NCI-H446 (cell line): ENCODE results near the gene TSGA10.
A peak's percentile ranks its signal among the peaks of the same experiment; 100 is the strongest.
"Not testable (repeated sequence)": the region's sequence is repeated elsewhere in the genome, so short reads cannot be mapped to it uniquely, and the experiment has no call there.

Experiments used
- DNase-seq, 2 experiments: peaks; one replicate each; lab custom pipeline; 2025; lab: John Stamatoyannopoulos, UW

Gene TSGA10

DNA sequence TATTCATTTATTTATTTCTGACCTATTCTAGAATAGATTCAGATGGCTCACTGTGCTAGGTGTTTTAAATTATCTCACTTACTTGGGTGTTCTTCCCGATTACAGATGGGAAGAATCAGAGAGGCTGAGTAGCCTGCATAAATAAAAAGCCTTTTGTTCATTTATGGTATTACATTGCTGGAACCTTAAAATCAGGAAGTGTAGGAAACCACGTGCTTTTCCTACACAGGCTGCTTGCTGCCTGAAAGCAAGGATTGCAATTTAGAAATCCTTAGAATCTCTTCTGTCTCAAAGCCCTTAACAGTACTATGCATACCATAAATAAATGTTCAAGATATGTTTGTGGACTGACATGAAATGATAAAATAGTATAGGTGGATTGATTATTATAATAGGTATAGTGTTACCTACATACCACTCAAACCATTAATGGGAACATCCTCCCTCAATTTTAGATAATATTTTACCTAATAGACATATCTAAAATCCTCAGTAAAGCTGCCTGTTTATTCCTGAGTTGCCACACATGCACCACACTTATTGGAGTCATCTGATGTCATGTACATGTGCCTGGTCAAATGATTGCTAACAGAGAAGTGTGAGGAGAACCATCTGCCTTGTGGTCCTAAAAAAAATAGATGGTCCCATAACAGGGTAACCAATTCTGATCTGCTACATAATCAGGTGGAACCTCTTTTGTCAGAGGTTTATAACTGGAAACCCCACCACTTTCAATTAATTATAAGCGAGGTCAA lies 86.7 kb downstream of the TSGA10 start:
- DNase-seq: no peak

DNA sequence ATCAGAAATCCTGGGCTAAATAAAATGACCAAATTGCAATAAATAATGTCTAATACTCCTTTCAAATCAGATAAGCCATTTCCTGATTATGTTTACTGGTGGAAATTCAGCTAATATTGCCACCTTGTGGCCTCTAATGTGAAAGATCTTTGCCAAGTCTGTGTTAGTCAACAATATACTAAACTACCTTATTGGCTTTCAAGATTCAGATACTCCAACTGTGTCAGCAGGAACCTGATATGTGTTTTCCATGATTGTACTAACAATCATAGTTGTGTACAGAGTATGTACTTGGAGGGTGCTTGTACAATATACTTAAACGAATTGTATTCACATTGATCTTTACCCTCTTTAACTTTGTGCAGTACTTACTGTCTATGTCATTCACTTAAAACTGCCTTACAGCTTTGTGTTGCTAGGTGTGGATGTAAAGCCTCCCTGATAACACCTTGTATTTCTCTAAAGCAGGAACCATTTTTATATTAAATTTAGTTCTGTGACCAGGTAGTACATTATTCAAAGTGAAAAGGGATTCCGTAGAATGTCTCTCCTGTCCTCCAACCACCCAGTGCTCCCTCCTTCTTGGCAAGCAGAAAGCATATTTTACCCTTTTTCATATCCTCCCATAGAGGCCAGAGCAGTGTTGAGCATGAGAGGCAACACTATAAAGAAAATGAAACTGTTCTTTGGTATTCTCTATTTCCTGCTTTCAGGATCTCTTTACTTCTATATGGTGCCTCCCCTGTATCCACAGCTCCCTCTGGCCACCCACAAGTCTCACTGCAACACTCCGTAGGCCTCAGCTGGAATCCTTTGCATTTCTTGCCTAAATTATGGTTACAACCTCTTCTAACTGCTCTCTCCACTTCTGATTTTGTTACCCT lies 88.4 kb downstream of the TSGA10 start:
- peak in 1 of 2 experiments; percentile 60 for DNase-seq

DNA sequence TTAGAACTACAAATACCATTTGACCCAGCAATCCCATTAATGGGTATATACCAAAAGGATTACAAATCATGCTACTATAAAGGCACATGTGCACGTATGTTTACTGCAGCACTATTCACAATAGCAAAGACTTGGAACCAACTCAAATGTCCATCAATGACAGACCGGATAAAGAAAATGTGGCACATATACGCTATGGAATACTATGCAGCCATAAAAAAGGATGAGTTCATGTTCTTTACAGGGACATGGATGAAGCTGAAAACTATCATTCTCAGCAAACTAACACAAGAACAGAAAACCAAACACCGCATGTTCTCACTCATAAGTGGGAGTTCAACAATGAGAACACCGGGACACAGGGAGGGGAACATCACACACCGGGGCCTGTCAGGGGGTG lies 105.6 kb downstream of the TSGA10 start:
- not testable (repeated sequence) for DNase-seq

DNA sequence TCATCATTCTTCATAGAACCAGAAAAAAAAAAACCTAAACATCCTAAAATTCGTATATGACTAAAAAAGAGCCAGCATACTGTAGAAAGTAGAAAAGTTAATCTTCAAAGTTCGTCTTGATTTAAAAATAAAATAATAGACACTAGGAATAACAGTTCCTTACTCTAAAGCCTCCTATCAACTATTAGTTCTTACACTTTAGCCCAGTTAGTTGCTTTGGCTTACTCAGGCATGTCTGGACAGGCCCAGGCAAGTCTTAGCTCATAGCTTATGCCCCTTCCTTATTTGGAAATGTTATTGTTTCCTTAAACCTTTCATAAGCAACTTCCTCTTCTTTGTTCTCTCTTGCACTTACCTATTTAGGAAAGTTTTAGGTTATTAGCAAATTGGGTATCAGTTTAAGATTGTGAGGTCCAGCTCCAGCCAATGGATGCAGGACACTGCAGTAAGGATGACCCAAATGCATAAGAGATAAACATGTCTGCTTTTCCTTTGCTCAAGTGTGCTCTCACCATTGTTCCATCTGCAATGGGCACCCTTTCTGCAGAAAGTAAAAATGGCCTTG lies 113.9 kb downstream of the TSGA10 start:
- not testable (repeated sequence) for DNase-seq

DNA sequence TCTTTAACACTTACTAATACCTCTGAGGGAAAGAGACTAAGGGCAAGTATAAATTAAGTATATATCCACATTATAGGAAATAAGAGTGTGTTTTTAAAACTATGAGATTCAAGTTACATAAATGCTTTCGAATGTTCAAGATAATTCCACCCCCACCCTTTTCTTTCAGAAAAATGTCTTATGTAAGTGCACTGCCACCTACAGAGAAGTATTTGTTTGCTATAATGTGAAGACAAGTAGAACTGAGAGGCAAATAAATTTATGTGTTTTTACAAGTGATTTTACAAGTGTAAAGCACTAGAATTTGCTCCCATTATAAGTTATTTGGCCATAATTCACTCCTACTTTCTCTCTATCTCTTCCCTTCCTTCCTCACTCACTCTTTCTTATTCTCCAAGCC lies 118.8 kb downstream of the TSGA10 start:
- DNase-seq: no peak

DNA sequence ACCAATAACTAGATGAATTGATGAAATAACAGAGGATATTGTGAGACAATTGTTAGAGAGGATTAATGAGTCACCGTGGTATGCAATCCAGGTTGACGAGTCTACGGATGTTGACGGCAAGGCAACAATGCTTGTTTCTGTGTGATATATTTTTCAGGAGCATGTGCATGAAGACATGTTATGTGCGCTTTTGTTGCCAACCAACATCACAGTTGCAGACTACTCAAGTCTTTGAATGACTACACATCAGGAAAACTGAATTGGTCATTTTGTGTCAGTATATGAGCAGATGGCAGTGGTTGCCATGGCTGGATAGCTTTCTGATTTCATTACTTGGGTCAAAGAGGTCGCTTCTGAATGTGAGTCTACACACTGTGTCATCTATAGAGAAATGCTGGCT lies 122.0 kb downstream of the TSGA10 start:
- no peak for DNase-seq

DNA sequence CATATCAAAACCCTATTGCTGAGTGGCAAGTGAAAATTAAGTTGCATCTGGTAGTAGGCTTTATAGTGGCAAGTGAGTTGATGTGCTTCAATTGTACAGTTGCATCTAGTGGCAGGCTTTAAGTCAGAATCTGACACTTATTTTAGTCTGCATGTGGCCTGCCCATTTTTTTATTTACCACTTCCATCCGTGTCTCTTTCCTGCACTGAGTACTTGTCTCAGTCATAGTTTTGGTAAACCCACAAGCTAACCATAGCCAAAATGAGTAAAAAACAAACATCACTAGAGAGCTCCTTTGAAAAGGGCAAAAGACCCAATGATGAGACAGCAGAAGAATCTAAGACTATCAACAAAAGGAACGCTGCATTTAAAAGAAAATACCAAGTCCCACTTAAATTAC lies 122.7 kb downstream of the TSGA10 start:
- no peak for DNase-seq

DNA sequence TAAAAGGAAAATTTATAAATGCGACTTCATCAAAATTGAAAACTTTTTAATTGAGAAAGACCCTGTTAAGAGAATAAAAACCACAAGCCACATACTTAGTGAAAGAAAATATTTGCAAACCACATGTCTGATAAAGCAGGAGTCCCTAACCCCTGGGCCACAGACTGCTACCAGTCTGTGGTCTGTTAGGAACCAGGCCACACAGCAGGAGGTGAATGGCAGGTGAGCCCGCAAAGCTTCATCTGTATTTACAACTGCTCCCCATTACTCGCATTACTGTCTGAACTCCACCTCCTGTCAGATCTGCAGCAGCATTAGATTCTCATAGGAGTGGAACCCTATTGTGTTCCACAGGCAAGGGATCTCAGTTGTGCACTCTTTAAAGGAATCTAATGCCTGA lies 123.3 kb downstream of the TSGA10 start:
- no peak for DNase-seq

DNA sequence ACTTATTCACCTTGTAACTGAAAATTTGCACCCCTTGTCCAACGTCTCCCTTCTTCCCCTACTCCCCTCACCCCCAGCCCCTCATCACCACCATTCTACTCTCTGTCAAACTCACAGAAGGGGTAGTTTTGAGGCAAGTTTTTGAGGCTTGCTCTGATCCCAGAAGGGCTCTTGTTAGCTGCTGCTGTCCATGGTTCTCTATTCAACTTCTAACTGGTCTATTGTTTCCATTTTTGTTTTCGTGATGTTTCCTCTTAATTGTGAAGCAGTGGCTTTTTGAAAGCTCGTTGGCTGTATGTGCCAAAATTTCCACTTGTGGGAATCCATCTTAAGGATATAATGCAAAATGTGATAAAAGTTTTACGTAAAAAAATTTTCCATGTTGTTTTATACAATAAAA lies 126.2 kb downstream of the TSGA10 start:
- no peak for DNase-seq

DNA sequence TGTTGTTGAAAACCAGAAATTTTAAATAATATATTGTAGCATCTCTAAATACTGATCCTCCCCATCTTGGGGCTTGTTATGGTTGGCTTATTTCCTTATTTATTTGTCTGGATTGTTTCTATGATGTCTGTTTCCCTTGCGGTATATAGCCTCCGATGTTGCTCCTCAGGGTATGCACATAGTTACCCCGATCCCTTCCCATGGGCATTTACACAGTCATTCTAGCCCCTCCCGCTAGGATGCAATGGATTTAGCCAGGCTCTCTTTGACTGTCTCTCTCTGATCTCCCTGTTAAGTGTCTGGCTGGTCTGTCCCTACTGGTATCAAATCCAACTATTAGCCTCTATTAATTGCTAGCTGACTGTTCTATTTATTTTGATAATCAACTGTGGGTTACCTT lies 126.9 kb downstream of the TSGA10 start:
- DNase-seq: no peak

DNA sequence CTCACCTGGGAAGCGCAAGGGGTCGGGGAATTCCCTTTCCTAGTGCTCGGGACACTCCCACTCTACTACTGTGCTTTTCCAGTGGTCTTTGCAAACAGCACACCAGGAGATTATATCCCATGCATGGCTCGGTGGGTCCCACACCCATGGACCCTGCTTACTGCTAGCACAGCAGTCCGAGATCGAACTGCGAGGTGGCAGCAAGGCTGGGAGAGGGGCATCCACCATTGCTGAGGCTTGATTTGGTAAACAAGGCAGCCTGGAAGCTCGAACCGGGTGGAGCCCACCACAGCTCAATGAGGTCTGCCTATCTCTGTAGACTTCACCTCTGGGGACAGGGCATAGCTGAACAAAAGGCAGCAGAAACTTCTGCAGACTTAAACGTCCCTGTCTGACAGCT lies 154.0 kb downstream of the TSGA10 start:
- DNase-seq: no peak

DNA sequence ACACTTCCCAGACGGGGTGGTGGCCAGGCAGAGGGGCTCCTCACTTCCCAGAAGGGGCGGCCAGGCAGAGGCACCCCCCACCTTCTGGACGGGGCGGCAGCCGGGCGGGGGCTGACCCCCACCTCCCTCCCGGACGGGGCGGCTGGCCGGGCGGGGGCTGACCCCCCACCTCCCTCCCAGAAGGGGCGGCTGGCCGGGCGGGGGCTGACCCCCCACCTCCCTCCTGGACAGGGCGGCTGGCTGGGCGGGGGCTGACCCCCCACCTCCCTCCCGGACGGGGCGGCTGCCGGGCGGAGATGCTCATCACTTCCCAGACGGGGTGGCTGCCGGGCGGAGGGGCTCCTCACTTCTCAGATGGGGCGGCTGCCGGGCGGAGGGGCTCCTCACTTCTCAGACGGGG lies 166.0 kb downstream of the TSGA10 start:
- DNase-seq: not testable (repeated sequence)

DNA sequence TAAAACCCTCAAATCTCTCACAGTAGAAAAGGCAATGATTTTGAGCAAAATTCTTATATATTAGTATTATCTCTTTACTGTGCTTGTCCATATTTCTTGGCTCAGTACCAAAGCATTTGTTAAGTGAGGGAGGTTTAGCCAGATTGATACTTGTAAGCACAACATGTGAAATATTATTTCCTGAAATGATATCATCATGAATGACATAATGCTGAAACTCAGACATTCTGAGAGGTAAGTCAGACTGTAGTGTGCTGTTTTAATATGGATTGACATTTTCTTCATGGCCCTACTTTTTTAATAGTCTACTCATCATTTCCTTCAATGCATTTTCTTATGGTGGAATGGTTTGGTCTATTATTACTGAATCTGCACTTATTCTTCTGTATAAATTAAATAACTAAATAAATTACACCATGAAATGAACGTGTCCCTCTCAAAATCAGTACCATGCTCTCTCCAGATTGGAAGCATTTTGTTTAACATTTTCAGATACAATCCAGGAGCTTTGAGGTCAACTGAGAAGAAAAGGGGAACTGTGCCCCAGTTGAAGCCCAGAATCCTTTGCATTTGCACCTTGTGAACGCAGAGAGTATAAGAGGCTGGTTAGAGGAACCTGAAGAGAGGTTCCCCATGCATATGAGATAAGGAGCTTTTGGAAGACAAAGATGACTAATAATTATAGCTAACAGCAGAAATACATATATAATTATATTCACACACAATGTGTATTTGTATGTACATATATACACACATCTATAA lies 168.7 kb downstream of the TSGA10 start:
- no peak for DNase-seq

DNA sequence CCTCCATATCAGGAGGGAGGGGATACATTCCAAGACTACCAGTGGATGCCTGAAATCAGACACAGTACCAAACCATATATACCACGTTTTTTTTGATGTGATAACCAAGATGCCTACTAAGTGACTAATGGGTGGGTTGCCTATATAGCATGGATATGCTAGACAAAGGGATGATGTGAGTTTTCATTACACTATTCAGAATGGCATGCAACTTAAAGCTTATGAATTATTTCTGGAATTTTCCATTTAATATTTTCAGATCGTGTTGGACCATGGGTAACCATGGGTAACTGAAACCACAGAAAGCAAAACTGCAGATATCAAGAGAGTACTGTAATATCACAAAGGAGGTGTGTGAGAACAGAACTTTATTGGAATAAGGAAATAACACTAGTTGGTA lies 179.1 kb downstream of the TSGA10 start:
- DNase-seq: no peak

DNA sequence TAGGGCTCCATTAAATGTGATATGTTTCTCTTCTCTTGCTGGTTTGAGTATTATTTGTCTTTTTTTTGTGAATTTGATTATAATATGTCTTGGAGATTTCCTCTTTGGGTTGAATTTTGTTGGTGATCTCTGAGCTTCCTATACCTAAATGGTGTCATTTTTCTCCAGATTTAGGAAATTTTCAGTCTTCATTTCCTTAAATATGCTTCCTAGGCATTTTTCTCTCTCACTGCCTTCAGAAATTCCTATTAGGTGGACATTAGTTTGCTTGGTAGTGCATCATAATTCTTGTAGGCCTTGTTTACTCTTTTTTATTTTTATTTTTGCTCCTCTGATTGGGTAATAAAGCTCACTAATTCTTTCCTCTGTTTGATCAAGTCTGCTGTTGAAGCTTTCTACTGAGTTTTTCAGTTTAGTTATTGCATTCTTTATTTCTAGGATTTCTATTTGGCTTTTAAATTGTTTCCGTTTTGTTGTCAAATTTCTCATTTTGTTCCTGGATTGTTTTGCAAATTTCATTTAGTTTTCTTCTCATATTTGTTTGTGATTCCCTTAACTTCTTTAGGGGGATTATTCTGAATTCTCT lies 182.1 kb downstream of the TSGA10 start:
- no peak for DNase-seq

DNA sequence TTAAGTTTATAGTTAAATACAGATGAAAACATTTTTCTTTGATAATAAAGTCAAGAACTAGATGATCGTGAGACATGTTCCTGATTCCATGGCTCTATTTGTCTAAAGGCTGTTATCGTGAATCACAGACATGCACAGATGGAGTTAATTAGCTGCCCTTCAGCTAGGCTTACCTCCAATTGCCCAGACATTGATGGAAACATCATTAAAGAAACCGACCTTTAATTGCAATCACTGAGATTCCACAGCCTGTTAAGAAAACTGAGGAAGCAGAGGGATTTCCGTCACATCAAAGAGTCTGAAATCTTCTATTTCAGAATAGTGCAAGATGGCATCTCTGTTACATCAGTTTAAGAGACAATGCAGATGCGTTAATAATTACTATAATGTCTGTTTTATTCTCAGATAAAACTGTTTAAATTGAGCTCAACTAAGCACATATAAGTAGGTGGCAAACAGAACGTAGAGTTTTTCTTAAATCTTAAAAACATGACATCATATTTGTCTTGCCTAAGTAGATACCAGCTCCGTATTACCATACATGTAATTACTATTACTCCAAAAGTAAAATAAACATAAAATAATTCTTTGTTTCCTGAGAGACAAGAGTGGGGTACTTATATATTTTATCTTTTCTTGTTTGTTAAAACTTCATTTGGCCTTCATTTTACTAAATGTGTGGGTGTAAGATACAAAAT lies 194.8 kb downstream of the TSGA10 start:
- peak in 1 of 2 experiments; percentile 20 for DNase-seq

DNA sequence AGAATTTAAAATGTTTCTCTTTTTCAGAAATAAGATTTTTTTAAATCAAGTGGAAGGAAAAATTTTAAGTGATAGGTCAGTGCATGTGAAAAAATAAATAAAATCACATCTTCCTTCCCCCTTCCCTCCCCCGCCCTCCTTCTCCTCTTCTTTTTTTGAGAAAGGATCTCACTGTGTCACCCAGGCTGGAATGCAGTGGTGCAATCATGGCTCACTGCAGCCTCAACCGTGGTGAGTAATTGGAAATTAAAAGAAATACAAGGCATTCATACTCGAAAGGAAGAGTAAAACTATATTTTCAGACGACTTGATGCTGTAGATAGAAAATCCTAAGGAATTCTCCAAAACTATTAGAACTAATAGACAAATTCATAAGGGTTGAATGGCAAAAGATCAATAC lies 201.8 kb downstream of the TSGA10 start:
- no peak for DNase-seq

DNA sequence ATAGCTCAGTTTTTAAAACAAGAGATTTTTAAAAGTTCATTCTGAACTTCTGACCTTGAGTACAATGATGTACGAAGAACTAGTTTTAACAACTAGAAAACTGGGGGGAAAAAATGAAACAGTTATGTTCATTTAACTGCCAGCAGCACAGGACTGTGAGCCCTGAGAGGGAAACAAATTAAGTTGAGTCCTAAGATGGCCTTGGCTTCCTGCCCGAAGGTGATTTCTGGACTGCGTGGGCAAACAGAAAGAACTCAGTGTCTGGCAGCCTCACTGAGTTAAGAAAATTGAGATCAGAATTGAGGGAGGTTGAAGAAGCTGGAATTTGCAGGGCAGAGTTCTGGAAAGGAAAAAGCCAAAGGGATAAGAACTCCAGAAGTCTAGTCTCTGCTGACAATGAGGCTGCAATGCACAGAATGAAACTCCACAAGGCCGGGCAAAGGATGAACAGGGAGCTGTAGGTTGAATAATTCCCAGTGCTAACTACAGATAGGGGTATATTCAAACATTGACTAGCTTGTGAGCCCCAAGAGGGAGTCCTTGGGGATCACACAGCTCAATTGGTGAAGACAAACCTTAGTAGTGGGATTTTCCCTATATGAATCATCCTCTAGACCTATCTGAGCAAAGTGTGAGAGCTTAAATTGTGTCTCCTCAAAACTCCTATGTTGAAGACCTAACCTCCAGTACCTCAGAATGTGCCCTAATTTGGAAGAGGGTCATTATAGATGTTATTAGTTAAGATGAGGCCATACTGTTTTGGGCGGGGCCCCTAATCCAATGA lies 205.6 kb downstream of the TSGA10 start:
- no peak for DNase-seq

DNA sequence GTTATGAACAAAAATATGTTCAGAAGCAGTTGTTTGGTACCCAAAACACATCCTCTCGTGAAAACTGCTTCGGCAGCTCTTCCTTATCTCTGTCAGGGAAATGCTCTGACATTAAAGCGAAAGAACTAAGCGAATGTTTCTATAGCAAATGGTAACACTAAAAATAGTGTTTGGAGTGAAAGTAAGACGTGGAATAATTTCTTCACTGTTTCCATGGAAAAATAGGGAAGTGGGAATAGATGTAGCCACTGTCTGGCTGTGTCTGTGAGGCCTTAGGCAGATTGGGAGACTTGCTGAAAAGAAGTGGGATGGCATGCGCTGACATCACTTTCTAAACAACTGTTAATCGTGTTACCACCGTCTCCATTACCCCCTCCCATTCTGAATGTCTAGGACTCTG lies 207.2 kb downstream of the TSGA10 start:
- DNase-seq: no peak
